Mesothelial cell of epicardium (in vitro differentiated cells): ENCODE measurements around the gene CDH20. TPM values are rescaled to one million over a fixed set of nuclear protein-coding genes. Genes with fewer than 3 reads are reported as not detected.

Experiments used
- DNase-seq, 2 experiments: peaks; one replicate each; pipeline ENCODE4 v3.0.0; 2021; ENCODE audit warnings: low spot score in 2 of 2; ENCODE audit not compliant: unreplicated experiment in 2 of 2
- H3K27ac Mint-ChIP-seq: 2 replicates; pipeline ENCODE4 v1.8.0; 2021; ENCODE audit warnings: mixed read lengths
- H3K27me3 Mint-ChIP-seq: 2 replicates; pipeline ENCODE4 v1.8.0; 2021; ENCODE audit warnings: low read depth, mixed read lengths
- H3K36me3 Mint-ChIP-seq: 2 replicates; pipeline ENCODE4 v1.8.0; 2021; ENCODE audit warnings: mixed read lengths
- H3K4me1 Mint-ChIP-seq: 2 replicates; pipeline ENCODE4 v1.8.0; 2021; ENCODE audit warnings: mixed read lengths
- H3K4me3 Mint-ChIP-seq: 2 replicates; pipeline ENCODE4 v1.8.0; 2021; ENCODE audit warnings: mild to moderate bottlenecking, moderate library complexity, mixed read lengths
- H3K9me3 Mint-ChIP-seq: 2 replicates; pipeline ENCODE4 v1.8.0; 2021; ENCODE audit warnings: mixed read lengths
- total RNA-seq: library from RNA; stranded (reverse); gene quantifications from 3 replicates; pipeline ENCODE4 v1.2.1, GENCODE V29; 2021
- TF ChIP-seq, protein P1 (sequence below): fragments of 200-600 bp; sonication (generic); IDR thresholded peaks from one replicate; pipeline ENCODE4 v1.5.0; 2021; ENCODE audit warnings: antibody characterized with exemption; ENCODE audit not compliant: unreplicated experiment

Gene CDH20
- total RNA-seq, 1 donor from 2014 or later: 0.89 TPM

GRCh38 chr18:61580046-61580445, 246.8 kb downstream of the CDH20 start:
- H3K9me3 Mint-ChIP-seq: no peaks in the 10 kb centered on the region
- no peak overlapping the region for H3K27ac Mint-ChIP-seq
- H3K36me3 Mint-ChIP-seq: no peaks in the 10 kb centered on the region
- no peak for DNase-seq
- H3K4me1 Mint-ChIP-seq: peaks cover 12% of the 10 kb centered on the region
- TF ChIP-seq, protein P1, sequence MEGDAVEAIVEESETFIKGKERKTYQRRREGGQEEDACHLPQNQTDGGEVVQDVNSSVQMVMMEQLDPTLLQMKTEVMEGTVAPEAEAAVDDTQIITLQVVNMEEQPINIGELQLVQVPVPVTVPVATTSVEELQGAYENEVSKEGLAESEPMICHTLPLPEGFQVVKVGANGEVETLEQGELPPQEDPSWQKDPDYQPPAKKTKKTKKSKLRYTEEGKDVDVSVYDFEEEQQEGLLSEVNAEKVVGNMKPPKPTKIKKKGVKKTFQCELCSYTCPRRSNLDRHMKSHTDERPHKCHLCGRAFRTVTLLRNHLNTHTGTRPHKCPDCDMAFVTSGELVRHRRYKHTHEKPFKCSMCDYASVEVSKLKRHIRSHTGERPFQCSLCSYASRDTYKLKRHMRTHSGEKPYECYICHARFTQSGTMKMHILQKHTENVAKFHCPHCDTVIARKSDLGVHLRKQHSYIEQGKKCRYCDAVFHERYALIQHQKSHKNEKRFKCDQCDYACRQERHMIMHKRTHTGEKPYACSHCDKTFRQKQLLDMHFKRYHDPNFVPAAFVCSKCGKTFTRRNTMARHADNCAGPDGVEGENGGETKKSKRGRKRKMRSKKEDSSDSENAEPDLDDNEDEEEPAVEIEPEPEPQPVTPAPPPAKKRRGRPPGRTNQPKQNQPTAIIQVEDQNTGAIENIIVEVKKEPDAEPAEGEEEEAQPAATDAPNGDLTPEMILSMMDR: no peak
- no peak overlapping the region for H3K4me3 Mint-ChIP-seq
- H3K27me3 Mint-ChIP-seq: peaks cover 11% of the 10 kb centered on the region

- Mint-ChIP-seq H3K9me3 (no peaks in the 10 kb centered on the region), H3K4me3 (peak overlapping the region; percentile 70), H3K27me3 (peaks cover 11% of the 10 kb centered on the region), H3K4me1 (peaks cover 12% of the 10 kb centered on the region), H3K36me3 (no peaks in the 10 kb centered on the region), H3K27ac (no peak overlapping the region)
- TF ChIP-seq, protein P1: peak; percentile 98
- DNase-seq: peak; percentile 74 to 98
Observed at GRCh38 chr18:61581578-61582201, 248.5 kb downstream of the CDH20 start.

DNA sequence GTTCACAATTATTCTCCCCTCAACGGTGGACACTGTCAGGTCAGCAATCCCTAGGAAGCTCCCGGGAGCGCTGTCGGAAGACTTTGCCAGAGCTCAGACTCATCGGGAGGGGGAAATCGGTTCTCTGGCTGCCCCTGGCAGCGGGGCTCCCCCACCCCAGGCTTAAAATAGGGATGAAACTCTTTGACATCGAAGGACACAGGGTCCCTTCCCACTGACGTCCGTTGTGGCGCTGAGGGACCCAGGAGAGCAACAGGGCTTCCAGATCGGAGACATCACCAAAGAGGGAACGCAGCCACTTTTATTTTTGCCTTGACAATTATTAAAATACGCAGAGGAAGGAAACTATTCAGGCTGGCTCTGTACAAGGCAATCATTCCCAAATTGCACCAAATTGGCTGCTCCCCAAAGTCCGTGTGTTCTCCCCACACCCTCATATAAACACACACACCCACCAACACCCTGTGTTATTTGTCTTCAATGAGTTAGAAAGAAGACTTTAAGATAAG, 249.0 kb downstream of the CDH20 start:
- peaks cover 12% of the 10 kb centered on the region for H3K4me1 Mint-ChIP-seq
- H3K27me3 Mint-ChIP-seq: peaks cover 11% of the 10 kb centered on the region
- H3K27ac Mint-ChIP-seq: no peak overlapping the region
- no peak for DNase-seq
- TF ChIP-seq, protein P1: peak; percentile 61
- H3K9me3 Mint-ChIP-seq: no peaks in the 10 kb centered on the region
- H3K4me3 Mint-ChIP-seq: peak overlapping the region; percentile 70
- H3K36me3 Mint-ChIP-seq: no peaks in the 10 kb centered on the region

GRCh38 chr18:61583548-61583947, 250.3 kb downstream of the CDH20 start:
- Mint-ChIP-seq H3K4me3 (no peak overlapping the region), H3K4me1 (peaks cover 12% of the 10 kb centered on the region), H3K36me3 (no peaks in the 10 kb centered on the region), H3K27me3 (peaks cover 14% of the 10 kb centered on the region), H3K27ac (no peak overlapping the region), H3K9me3 (no peaks in the 10 kb centered on the region)
- DNase-seq: no peak
- TF ChIP-seq, protein P1: no peak

GRCh38 chr18:61587865-61588264, 254.6 kb downstream of the CDH20 start:
- no peak for DNase-seq
- Mint-ChIP-seq H3K9me3 (no peaks in the 10 kb centered on the region), H3K36me3 (no peaks in the 10 kb centered on the region), H3K27ac (no peak overlapping the region), H3K4me1 (peaks cover 3% of the 10 kb centered on the region), H3K4me3 (no peak overlapping the region), H3K27me3 (peaks cover 8% of the 10 kb centered on the region)
- TF ChIP-seq, protein P1: no peak
